GM20000 (cell line): ENCODE measurements around the gene SLC23A2.

ENCODE experiments used
- DNase-seq: peaks from one replicate; pipeline ENCODE4 v3.0.0; 2012; ENCODE audit warnings: low spot score
- TF ChIP-seq, protein P1 (sequence below): IDR thresholded peaks from 2 replicates; pipeline ENCODE4 v1.5.1; 2012; ENCODE audit warnings: mild to moderate bottlenecking, control low read depth; ENCODE audit errors: extremely low read depth, missing control alignments

Gene SLC23A2

GRCh38 chr20:4957187-4957586 is 44.1 kb downstream of the SLC23A2 start:
- TF ChIP-seq, protein P1, sequence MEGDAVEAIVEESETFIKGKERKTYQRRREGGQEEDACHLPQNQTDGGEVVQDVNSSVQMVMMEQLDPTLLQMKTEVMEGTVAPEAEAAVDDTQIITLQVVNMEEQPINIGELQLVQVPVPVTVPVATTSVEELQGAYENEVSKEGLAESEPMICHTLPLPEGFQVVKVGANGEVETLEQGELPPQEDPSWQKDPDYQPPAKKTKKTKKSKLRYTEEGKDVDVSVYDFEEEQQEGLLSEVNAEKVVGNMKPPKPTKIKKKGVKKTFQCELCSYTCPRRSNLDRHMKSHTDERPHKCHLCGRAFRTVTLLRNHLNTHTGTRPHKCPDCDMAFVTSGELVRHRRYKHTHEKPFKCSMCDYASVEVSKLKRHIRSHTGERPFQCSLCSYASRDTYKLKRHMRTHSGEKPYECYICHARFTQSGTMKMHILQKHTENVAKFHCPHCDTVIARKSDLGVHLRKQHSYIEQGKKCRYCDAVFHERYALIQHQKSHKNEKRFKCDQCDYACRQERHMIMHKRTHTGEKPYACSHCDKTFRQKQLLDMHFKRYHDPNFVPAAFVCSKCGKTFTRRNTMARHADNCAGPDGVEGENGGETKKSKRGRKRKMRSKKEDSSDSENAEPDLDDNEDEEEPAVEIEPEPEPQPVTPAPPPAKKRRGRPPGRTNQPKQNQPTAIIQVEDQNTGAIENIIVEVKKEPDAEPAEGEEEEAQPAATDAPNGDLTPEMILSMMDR, result no peak
- no peak for DNase-seq

GRCh38 chr20:4956200-4956810 is 45.0 kb downstream of the SLC23A2 start:
- TF ChIP-seq, protein P1, result peak; percentile 42

GRCh38 chr20:4953881-4954280 is 47.4 kb downstream of the SLC23A2 start:
- no peak for DNase-seq
- TF ChIP-seq, protein P1, result no peak

More at GRCh38 chr20:4956200-4956810, 45.0 kb downstream of the SLC23A2 start:
- peak; percentile 55 for DNase-seq

GRCh38 chr20:4952229-4952628 is 49.1 kb downstream of the SLC23A2 start:
- TF ChIP-seq, protein P1, result no peak
- DNase-seq, result no peak

DNA sequence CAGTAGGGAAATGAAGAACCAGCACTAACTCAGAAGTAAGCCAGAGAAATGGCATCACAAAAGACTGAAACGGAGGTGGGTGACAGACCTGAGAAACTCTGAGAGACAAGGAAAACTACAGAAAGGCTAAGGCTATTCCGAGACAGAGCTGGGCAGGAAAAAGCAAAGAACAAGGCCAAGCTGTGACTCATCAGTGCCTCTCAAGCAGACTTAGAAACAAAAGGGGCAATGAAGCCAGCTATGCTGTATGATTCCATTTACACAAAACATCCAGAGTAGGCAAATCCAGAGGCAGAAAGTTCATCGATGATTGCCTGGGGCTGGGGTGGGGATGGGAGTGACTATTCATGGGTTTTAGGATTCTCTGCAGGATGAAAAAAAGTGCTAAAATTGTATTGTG is 50.0 kb downstream of the SLC23A2 start:
- no peak for DNase-seq
- TF ChIP-seq, protein P1, result no peak

- DNase-seq, result no peak
- TF ChIP-seq, protein P1, result no peak
Measured at GRCh38 chr20:4950841-4951240, 50.5 kb downstream of the SLC23A2 start.

DNA sequence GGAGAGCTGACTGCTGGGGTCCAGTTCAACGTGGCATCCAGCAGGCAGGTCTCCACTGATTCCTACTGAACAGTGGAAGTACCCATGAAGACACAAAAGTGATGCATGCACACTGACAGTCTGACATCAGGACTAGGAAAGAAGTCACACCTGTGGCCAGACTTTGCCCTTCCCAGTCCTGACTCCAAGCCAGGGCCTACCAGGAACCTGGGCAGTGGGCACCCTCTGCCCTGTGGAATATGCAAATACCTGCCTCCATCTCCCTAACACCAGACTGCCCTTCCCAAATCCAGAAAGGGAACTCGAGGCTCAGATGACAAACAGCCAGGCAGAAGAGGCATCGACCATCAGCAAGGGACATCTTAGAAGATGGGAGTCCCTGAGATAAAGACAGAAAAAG is 50.9 kb downstream of the SLC23A2 start:
- TF ChIP-seq, protein P1, result no peak
- DNase-seq, result no peak
